ENCODE data around the gene PPP2R5B.

- TF ChIP-seq, protein P1, sequence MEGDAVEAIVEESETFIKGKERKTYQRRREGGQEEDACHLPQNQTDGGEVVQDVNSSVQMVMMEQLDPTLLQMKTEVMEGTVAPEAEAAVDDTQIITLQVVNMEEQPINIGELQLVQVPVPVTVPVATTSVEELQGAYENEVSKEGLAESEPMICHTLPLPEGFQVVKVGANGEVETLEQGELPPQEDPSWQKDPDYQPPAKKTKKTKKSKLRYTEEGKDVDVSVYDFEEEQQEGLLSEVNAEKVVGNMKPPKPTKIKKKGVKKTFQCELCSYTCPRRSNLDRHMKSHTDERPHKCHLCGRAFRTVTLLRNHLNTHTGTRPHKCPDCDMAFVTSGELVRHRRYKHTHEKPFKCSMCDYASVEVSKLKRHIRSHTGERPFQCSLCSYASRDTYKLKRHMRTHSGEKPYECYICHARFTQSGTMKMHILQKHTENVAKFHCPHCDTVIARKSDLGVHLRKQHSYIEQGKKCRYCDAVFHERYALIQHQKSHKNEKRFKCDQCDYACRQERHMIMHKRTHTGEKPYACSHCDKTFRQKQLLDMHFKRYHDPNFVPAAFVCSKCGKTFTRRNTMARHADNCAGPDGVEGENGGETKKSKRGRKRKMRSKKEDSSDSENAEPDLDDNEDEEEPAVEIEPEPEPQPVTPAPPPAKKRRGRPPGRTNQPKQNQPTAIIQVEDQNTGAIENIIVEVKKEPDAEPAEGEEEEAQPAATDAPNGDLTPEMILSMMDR (IDR thresholded peaks at IDR 0.05): no peak
- no peak for TF ChIP-seq POLR2A (IDR thresholded peaks at IDR 0.05)
These were observed 28.0 kb upstream of the PPP2R5B start for GRCh38 chr11:64896448-64897022.
